ENCODE measurements around the gene FIGNL1. TPM values are rescaled to one million over a fixed set of nuclear protein-coding genes. Genes with fewer than 3 reads are reported as not detected.

The FIGNL1 gene
- total RNA-seq, 1 experiment from 2014 or later = 14.5 TPM

GRCh38 chr7:50467817-50468610 lies 17.9 kb upstream of the FIGNL1 start:
- Mint-ChIP-seq H3K27ac (ENCODE audit: low read depth, unreplicated experiment) (no peak overlapping the region), H3K4me1 (ENCODE audit: insufficient read depth, unreplicated experiment) (peaks cover 7% of the 10 kb centered on the region), H3K4me3 (ENCODE audit: unreplicated experiment) (no peak overlapping the region), H3K27me3 (ENCODE audit: insufficient read depth, unreplicated experiment) (no peaks in the 10 kb centered on the region), H3K9me3 (ENCODE audit: unreplicated experiment) (no peaks in the 10 kb centered on the region), H3K36me3 (ENCODE audit: insufficient read depth, unreplicated experiment) (no peaks in the 10 kb centered on the region)
- ChIA-PET CTCF (interaction anchor here (0.6 to 12.1 kb wide), 85 partner anchors 8 to 902 kb away, joined by 3 to 187 read pairs (median 5); no protein-coding TSS in a partner anchor), POLR2A (interaction anchor here (0.5 to 1.7 kb wide), 10 partner anchors 29 to 673 kb away, joined by 3 to 5 read pairs (median 4); no protein-coding TSS in a partner anchor)
- BruUV-seq (replicated peaks) = no TSS peak
- peak; percentile 91 for TF ChIP-seq CTCF (IDR thresholded peaks at IDR 0.05; ENCODE audit: unreplicated experiment)
- intact Hi-C loops (cut with micrococcal nuclease) = loop anchor here (1.0 to 5.0 kb wide), 7 partner anchors 67 to 693 kb away; no protein-coding TSS in a partner anchor
- DNase-seq (ENCODE audit: unreplicated experiment) = peak; percentile 80

DNA sequence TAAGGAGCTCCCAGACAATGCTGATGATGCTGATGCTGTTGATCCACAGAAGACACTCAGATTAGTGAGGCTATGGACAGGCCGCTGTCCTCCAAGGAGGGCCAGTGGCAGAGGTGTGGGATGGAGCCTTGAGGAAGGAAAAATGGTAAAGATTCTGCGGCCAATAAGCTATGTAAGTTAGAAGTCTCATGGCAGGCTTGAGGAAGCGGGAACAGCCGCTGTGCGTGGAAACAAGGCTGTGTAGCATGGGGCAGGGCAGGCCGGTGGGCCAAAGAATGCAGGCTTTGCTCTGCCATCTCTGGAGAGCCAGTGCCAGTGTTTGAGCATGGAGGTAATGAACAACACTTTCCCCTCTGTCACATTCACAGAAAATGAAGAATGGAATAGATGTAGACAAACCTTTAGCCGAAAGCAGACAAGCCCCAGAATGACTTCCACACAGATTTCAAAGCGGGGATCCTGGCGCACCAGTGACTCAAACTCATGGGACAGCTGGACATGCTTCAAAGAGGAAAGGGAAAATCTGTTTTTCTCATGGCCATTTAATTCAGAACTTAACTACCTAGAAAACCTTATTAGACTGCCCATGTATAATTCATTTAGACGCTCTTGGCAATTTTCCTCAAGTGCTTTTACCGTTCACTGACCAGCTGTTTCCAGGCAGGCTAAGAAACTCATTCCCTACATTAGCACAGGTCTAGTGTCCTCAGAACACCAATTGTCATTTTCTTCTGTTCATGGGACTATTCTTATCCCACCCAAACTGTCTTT lies 16.9 kb upstream of the FIGNL1 start:
- intact Hi-C loops (cut with micrococcal nuclease) = loop anchor here (5.0 kb wide), 1 partner anchor 325 kb away; no protein-coding TSS in a partner anchor
- no TSS peak for BruUV-seq (replicated peaks)
- no peak for DNase-seq (ENCODE audit: unreplicated experiment)
- Mint-ChIP-seq H3K27me3 (ENCODE audit: insufficient read depth, unreplicated experiment) (no peaks in the 10 kb centered on the region), H3K27ac (ENCODE audit: low read depth, unreplicated experiment) (no peak overlapping the region), H3K9me3 (ENCODE audit: unreplicated experiment) (no peaks in the 10 kb centered on the region), H3K36me3 (ENCODE audit: insufficient read depth, unreplicated experiment) (no peaks in the 10 kb centered on the region), H3K4me1 (ENCODE audit: insufficient read depth, unreplicated experiment) (peaks cover 7% of the 10 kb centered on the region), H3K4me3 (ENCODE audit: unreplicated experiment) (no peak overlapping the region)
- ChIA-PET POLR2A (interaction anchor here (1.2 to 1.7 kb wide), 4 partner anchors 31 to 674 kb away, joined by 4 to 5 read pairs (median 4); no protein-coding TSS in a partner anchor), CTCF (interaction anchor here (0.6 to 12.1 kb wide), 56 partner anchors 9 to 726 kb away, joined by 3 to 187 read pairs (median 7); no protein-coding TSS in a partner anchor)
- TF ChIP-seq CTCF (IDR thresholded peaks at IDR 0.05; ENCODE audit: unreplicated experiment) = no peak

- H3K9me3 Mint-ChIP-seq (ENCODE audit: unreplicated experiment) = no peaks in the 10 kb centered on the region
- DNase-seq (ENCODE audit: unreplicated experiment) = no peak
- H3K4me3 Mint-ChIP-seq (ENCODE audit: unreplicated experiment) = no peak overlapping the region
- no peak for TF ChIP-seq CTCF (IDR thresholded peaks at IDR 0.05; ENCODE audit: unreplicated experiment)
- H3K27me3 Mint-ChIP-seq (ENCODE audit: insufficient read depth, unreplicated experiment) = no peaks in the 10 kb centered on the region
- H3K36me3 Mint-ChIP-seq (ENCODE audit: insufficient read depth, unreplicated experiment) = no peaks in the 10 kb centered on the region
- H3K27ac Mint-ChIP-seq (ENCODE audit: low read depth, unreplicated experiment) = no peak overlapping the region
- no TSS peak for BruUV-seq (replicated peaks)
- ChIA-PET POLR2A (no interaction called here), CTCF (interaction anchor here (0.7 to 1.1 kb wide), 4 partner anchors 11 to 698 kb away, joined by 3 to 4 read pairs (median 3); no protein-coding TSS in a partner anchor)
- intact Hi-C loops (cut with micrococcal nuclease) = no loop called here
- peaks cover 4% of the 10 kb centered on the region for H3K4me1 Mint-ChIP-seq (ENCODE audit: insufficient read depth, unreplicated experiment)
These were observed 12.9 kb upstream of the FIGNL1 start for GRCh38 chr7:50463035-50463434.

DNA sequence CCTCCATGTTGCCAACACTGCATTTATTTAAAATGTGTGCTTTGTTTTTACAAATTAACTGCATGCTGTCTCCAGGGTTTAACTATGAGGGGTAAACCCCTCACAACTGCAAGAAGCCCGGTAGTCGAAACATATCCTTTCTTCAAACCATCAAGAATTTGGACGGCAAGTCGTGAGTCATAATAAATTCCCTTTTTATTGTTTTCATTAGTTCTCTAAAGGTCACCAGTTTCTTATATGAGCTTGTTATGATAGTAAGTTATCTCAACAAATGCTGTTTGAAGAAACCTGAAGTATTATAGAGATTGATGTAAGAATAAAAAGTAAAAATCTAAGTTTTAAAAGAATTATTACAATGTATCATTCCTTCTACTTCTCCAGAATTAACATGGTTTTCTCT lies 12.2 kb upstream of the FIGNL1 start:
- no peaks in the 10 kb centered on the region for H3K36me3 Mint-ChIP-seq (ENCODE audit: insufficient read depth, unreplicated experiment)
- ChIA-PET CTCF (interaction anchor here (0.7 to 1.1 kb wide), 3 partner anchors 146 to 679 kb away, joined by 3 to 4 read pairs (median 3); no protein-coding TSS in a partner anchor), POLR2A (no interaction called here)
- BruUV-seq (replicated peaks) = no TSS peak
- H3K27ac Mint-ChIP-seq (ENCODE audit: low read depth, unreplicated experiment) = no peak overlapping the region
- no peaks in the 10 kb centered on the region for H3K4me1 Mint-ChIP-seq (ENCODE audit: insufficient read depth, unreplicated experiment)
- no peak overlapping the region for H3K4me3 Mint-ChIP-seq (ENCODE audit: unreplicated experiment)
- intact Hi-C loops (cut with micrococcal nuclease) = no loop called here
- H3K9me3 Mint-ChIP-seq (ENCODE audit: unreplicated experiment) = no peaks in the 10 kb centered on the region
- no peak for TF ChIP-seq CTCF (IDR thresholded peaks at IDR 0.05; ENCODE audit: unreplicated experiment)
- no peaks in the 10 kb centered on the region for H3K27me3 Mint-ChIP-seq (ENCODE audit: insufficient read depth, unreplicated experiment)
- DNase-seq (ENCODE audit: unreplicated experiment) = no peak

Data from MCF 10A (cell line).